GOT3 (cell line): ENCODE results near the gene RAB27A.
"Not testable (repeated sequence)": the region's sequence is repeated elsewhere in the genome, so short reads cannot be mapped to it uniquely, and the experiment has no call there.

Experiments
- DNase-seq: peaks from one replicate; lab custom pipeline; 2025; ENCODE audit warnings: mixed read lengths; lab: John Stamatoyannopoulos, UW

Gene RAB27A

GRCh38 chr15:55289746-55290527 is at the start of gene RAB27A:
Gene RAB27A (minus strand): TSS chr15:55289813. CDS start chr15:55234934, 54,879 bp downstream.
- DNase-seq, result peak; percentile 42

- DNase-seq, result no peak
Observed at GRCh38 chr15:55337160-55337559, 47.5 kb upstream of the RAB27A start.

GRCh38 chr15:55334997-55335396 is 45.4 kb upstream of the RAB27A start:
- no peak for DNase-seq

- DNase-seq, result no peak
Observed at GRCh38 chr15:55334371-55334770, 44.8 kb upstream of the RAB27A start.

GRCh38 chr15:55327387-55327786 is 37.8 kb upstream of the RAB27A start:
- DNase-seq, result no peak

GRCh38 chr15:55322467-55322866 is 32.9 kb upstream of the RAB27A start:
- no peak for DNase-seq

GRCh38 chr15:55320963-55321362 is 31.4 kb upstream of the RAB27A start:
- no peak for DNase-seq

GRCh38 chr15:55320238-55320550 is 30.6 kb upstream of the RAB27A start:
- DNase-seq, result no peak

- no peak for DNase-seq
Observed at GRCh38 chr15:55319537-55320237, 30.1 kb upstream of the RAB27A start.

GRCh38 chr15:55318588-55319494 is 29.2 kb upstream of the RAB27A start, which contains the start of the genes PIGB and PIGBOS1:
Gene PIGB (plus strand): TSS chr15:55319222. CDS start chr15:55319251, 29 bp downstream.
Gene PIGBOS1 (minus strand): TSS chr15:55319123. CDS start chr15:55317792, 1,331 bp downstream.
- peak; percentile 40 for DNase-seq

- DNase-seq, result not testable (repeated sequence)
Observed at GRCh38 chr15:55302801-55303200, 13.2 kb upstream of the RAB27A start.

- no peak for DNase-seq
Observed at GRCh38 chr15:55297315-55297714, 7.7 kb upstream of the RAB27A start.

GRCh38 chr15:55290528-55291057 is 980 bp upstream of the RAB27A start:
- DNase-seq, result peak; percentile 42

GRCh38 chr15:55289011-55289745 is 435 bp downstream of the RAB27A start:
- DNase-seq, result no peak

- DNase-seq, result no peak
Observed at GRCh38 chr15:55288006-55288717, 1.5 kb downstream of the RAB27A start.

- DNase-seq, result not testable (repeated sequence)
Observed at GRCh38 chr15:55286442-55287189, 3.0 kb downstream of the RAB27A start.

GRCh38 chr15:55284426-55284825 is 5.2 kb downstream of the RAB27A start:
- no peak for DNase-seq

GRCh38 chr15:55283379-55284147 is 6.0 kb downstream of the RAB27A start:
- no peak for DNase-seq

- DNase-seq, result no peak
Observed at GRCh38 chr15:55282284-55282833, 7.3 kb downstream of the RAB27A start.
